HepG2 (cell line): ENCODE measurements around the gene STN1. TPM values are rescaled to one million over a fixed set of nuclear protein-coding genes. Genes with fewer than 3 reads are reported as not detected.
A peak's percentile ranks its signal among the peaks of the same experiment; 100 is the strongest.

Source experiments
- IRF9 ChIP-seq: sonication (generic); formaldehyde crosslinking; IDR thresholded peaks from 2 replicates; pipeline ENCODE4 v1.8.0; 2022; ENCODE audit warnings: missing genetic modification reagents, mild to moderate bottlenecking, borderline replicate concordance
- MAFG ChIP-seq: sonication (generic); formaldehyde crosslinking; IDR thresholded peaks from 2 replicates; pipeline ENCODE4 v1.5.1; 2020; ENCODE audit warnings: mild to moderate bottlenecking, missing genetic modification reagents
- MYNN ChIP-seq: sonication (generic); formaldehyde crosslinking; IDR thresholded peaks from 2 replicates; pipeline ENCODE4 v1.4.0; 2020; ENCODE audit warnings: mild to moderate bottlenecking, low read depth, missing genetic modification reagents
- PAXIP1 ChIP-seq: sonication (generic); formaldehyde crosslinking; conservative IDR thresholded peaks from 2 replicates; pipeline ENCODE4 v1.4.0; 2020; ENCODE audit warnings: mild to moderate bottlenecking, missing genetic modification reagents, moderate library complexity
- POGK ChIP-seq: sonication (generic); formaldehyde crosslinking; conservative IDR thresholded peaks from 2 replicates; pipeline ENCODE4 v1.8.0; 2022; ENCODE audit warnings: mild to moderate bottlenecking, moderate library complexity, missing genetic modification reagents
- SMAD1 ChIP-seq: sonication (generic); formaldehyde crosslinking; IDR thresholded peaks from 2 replicates; pipeline ENCODE4 v1.4.0; 2020; ENCODE audit warnings: missing genetic modification reagents, low read depth, mild to moderate bottlenecking, borderline replicate concordance
- SUZ12 ChIP-seq: fragments of 150-350 bp; IDR thresholded peaks from 2 replicates; pipeline ENCODE4 v1.6.1; 2014; ENCODE audit warnings: low read depth, low read length
- SYNCRIP ChIP-seq: fragments of 200-400 bp; formaldehyde crosslinking; IDR thresholded peaks from 2 replicates; pipeline ENCODE4 v1.6.1; 2018; ENCODE audit warnings: mild to moderate bottlenecking, low read depth, low read length; ENCODE audit not compliant: insufficient read depth
- ZNF101 ChIP-seq: sonication (generic); formaldehyde crosslinking; IDR thresholded peaks from 2 replicates; pipeline ENCODE4 v1.4.0; 2020; ENCODE audit warnings: mild to moderate bottlenecking, low read depth, missing genetic modification reagents, borderline replicate concordance
- ZNF367 ChIP-seq: sonication (generic); formaldehyde crosslinking; IDR thresholded peaks from 2 replicates; pipeline ENCODE4 v1.4.0; 2020; ENCODE audit warnings: missing genetic modification reagents, borderline replicate concordance
- ZNF614 ChIP-seq: IDR thresholded peaks from 2 replicates; pipeline ENCODE4 v1.6.1; 2018; ENCODE audit warnings: missing biosample characterization, missing genetic modification reagents, inconsistent platforms, borderline replicate concordance
- ZNF720 ChIP-seq: sonication (generic); formaldehyde crosslinking; IDR thresholded peaks from 2 replicates; pipeline ENCODE4 v1.4.0; 2020; ENCODE audit warnings: missing genetic modification reagents
- ZNF792 ChIP-seq: IDR thresholded peaks from 2 replicates; pipeline ENCODE4 v1.6.1; 2016
- polyA plus RNA-seq, 8 experiments: library from polyadenylated mRNA; depleted of rRNA in 3 of 8; stranded (reverse) in 7 of 8; unstranded in 1 of 8; fragments of >200 nt; fragmentation: Illumina TruSeq in 4 of 8; extraction: Trizol in 4 of 8; gene quantifications; 2 replicates each; pipeline versions ENCODE4 v1.2.1 to v1.2.3, GENCODE V29; 2011 to 2016; ENCODE audit warnings: low read depth in 4 of 8, missing spikeins in 1 of 8, mixed read lengths in 1 of 8; ENCODE audit not compliant: insufficient read depth in 1 of 8
- total RNA-seq, 5 experiments: library from RNA; depleted of rRNA; stranded (reverse); fragments of >200 nt; fragmentation: Illumina TruSeq; extraction: Trizol; gene quantifications; 2 replicates each; pipeline ENCODE4 v1.2.3, GENCODE V29; 2016; ENCODE audit warnings: low read depth in 1 of 5
- TF ChIP-seq, protein P1 (sequence below): sonication (generic); formaldehyde crosslinking; conservative IDR thresholded peaks from 2 replicates; pipeline ENCODE4 v1.8.1; 2023; ENCODE audit warnings: missing genetic modification reagents
- TF ChIP-seq, protein P2 (sequence below): sonication (generic); formaldehyde crosslinking; IDR thresholded peaks from 2 replicates; pipeline ENCODE4 v1.5.1; 2020; ENCODE audit warnings: mild to moderate bottlenecking, missing genetic modification reagents, moderate library complexity

Gene STN1
- total and polyA plus RNA-seq, 2 of the 13 experiments (the other 11 are each of a cell fraction or from before 2014, with no cell fraction given), result 17.6 to 22.7 TPM

DNA sequence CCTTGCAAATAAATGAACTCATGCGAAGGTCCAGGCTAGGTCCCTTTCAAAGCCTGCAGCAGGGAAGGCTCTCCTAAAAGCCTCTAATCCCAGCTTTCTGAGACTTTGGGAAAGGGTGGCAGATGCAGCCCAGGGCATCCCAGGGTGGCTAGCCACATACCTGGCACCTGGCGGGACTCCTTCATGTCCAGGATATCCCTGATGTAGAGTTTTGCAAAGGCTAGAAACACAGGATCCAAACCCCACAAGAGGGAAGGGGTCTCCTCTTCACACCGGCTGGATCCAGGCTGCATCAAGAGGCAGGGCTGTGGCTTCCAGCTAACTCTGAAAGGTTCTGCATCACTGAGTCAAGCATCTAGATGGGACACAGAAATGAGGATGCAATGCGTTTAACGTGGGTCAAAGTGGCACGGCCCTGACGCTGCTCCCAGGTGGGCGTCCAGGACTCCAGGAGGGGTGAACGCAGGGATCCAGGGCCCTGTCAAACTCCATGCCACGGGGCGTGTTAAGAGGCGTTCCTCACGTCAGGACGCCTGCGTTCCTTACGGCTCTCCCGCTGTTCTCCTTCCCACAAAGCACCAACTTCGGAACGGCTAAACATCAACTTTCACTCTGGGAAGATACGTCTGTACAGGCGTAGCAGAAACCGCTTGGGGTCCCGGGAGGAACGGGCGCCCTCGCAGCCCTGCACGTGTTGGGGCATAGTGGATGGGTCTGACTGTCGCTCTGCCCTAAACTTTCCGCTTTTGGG, 507 bp downstream of the STN1 start (continued):
- peak; percentile 1; the same call in 1 of the 2 replicates for TF ChIP-seq ZNF792 (CRISPR knock-in tag)
- no peak for TF ChIP-seq MAFG (CRISPR knock-in tag)
- TF ChIP-seq POGK, result peak; percentile 74; the same call in 1 of the 2 replicates
- TF ChIP-seq, protein P1, sequence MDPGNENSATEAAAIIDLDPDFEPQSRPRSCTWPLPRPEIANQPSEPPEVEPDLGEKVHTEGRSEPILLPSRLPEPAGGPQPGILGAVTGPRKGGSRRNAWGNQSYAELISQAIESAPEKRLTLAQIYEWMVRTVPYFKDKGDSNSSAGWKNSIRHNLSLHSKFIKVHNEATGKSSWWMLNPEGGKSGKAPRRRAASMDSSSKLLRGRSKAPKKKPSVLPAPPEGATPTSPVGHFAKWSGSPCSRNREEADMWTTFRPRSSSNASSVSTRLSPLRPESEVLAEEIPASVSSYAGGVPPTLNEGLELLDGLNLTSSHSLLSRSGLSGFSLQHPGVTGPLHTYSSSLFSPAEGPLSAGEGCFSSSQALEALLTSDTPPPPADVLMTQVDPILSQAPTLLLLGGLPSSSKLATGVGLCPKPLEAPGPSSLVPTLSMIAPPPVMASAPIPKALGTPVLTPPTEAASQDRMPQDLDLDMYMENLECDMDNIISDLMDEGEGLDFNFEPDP (CRISPR knock-in tag), result no peak
- no peak for TF ChIP-seq ZNF720 (CRISPR knock-in tag)
- TF ChIP-seq SMAD1, result 0 out of 2 replicates have a peak, but pooled peaks have one; percentile 20
- TF ChIP-seq SUZ12, result no peak
- TF ChIP-seq, protein P2, sequence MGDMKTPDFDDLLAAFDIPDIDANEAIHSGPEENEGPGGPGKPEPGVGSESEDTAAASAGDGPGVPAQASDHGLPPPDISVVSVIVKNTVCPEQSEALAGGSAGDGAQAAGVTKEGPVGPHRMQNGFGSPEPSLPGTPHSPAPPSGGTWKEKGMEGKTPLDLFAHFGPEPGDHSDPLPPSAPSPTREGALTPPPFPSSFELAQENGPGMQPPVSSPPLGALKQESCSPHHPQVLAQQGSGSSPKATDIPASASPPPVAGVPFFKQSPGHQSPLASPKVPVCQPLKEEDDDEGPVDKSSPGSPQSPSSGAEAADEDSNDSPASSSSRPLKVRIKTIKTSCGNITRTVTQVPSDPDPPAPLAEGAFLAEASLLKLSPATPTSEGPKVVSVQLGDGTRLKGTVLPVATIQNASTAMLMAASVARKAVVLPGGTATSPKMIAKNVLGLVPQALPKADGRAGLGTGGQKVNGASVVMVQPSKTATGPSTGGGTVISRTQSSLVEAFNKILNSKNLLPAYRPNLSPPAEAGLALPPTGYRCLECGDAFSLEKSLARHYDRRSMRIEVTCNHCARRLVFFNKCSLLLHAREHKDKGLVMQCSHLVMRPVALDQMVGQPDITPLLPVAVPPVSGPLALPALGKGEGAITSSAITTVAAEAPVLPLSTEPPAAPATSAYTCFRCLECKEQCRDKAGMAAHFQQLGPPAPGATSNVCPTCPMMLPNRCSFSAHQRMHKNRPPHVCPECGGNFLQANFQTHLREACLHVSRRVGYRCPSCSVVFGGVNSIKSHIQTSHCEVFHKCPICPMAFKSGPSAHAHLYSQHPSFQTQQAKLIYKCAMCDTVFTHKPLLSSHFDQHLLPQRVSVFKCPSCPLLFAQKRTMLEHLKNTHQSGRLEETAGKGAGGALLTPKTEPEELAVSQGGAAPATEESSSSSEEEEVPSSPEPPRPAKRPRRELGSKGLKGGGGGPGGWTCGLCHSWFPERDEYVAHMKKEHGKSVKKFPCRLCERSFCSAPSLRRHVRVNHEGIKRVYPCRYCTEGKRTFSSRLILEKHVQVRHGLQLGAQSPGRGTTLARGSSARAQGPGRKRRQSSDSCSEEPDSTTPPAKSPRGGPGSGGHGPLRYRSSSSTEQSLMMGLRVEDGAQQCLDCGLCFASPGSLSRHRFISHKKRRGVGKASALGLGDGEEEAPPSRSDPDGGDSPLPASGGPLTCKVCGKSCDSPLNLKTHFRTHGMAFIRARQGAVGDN, result no peak; the same call in 1 of the 2 replicates
- TF ChIP-seq MYNN (CRISPR knock-in tag), result no peak
- no peak for TF ChIP-seq IRF9
- TF ChIP-seq ZNF367 (CRISPR knock-in tag), result no peak
- TF ChIP-seq ZNF101, result no peak
- no peak for TF ChIP-seq SYNCRIP
- no peak for TF ChIP-seq ZNF614 (CRISPR knock-in tag)
- no peak for TF ChIP-seq PAXIP1 (CRISPR knock-in tag)
